HG03457 (cell line): ENCODE results near the gene PABPN1L.

ENCODE experiments used
- ATAC-seq: cut with Tn5 transposase; IDR thresholded peaks from one replicate; pipeline ENCODE4 v1.9.1; 2021; ENCODE audit warnings: moderate number of reproducible peaks; ENCODE audit not compliant: unreplicated experiment

Gene PABPN1L

DNA sequence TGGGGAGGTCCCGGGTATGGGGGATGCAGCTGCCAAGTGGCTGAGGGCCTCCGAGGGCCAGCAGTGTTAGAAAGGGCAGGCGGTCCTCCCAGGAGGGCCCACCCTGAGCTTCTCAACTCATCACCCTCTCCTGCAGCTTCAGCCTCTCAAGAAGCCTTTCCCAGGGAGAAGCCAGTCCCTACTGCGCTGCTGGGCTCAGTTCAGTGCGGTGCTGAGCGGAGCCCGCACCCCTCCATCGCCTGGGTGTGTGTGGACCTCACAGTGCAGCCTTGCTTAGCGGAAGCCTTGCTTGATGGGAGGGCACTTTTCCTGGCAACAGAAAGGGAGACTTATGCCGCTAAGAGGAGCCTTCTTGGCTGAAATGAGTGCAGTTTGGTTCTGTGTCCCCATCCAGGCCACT, 51.2 kb downstream of the PABPN1L start:
- ATAC-seq = no peak

DNA sequence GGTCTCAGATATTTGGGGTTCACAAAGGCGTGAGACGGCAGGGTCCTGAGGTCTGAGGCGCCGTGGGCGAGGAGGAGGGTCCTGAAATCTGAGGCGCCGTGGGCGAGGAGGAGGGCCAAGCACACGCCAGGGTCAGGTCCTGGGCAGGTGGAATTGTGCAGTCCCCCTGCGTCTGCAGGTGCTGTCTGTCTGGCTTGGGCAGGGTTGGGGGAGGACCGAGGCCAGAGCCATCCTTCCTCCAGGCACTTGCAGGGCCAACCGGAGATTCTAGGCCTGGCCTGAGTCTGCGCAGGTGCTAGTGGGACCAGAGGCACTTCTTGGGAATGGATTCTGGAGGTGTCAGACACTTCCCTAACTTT, 52.3 kb downstream of the PABPN1L start:
- no peak for ATAC-seq
